H1 (cell line): Measurements from ENCODE around the gene IFT172. TPM values are rescaled to one million over a fixed set of nuclear protein-coding genes. Genes with fewer than 3 reads are reported as not detected.

ENCODE experiments used
- CTCF ChIA-PET: fragments of 300-600 bp; sonication (Branson Sonifier 250); formaldehyde crosslinking; loops from one replicate; lab custom pipeline; 2021; ENCODE audit not compliant: partially characterized antibody; lab: Charles Lee
- POLR2A ChIA-PET: fragments of 300-600 bp; sonication (Branson Sonifier 250); formaldehyde crosslinking; loops from one replicate; lab custom pipeline; 2021; ENCODE audit warnings: inconsistent platforms; ENCODE audit not compliant: partially characterized antibody; lab: Charles Lee
- DNase-seq, 2 experiments: peaks; one replicate each; pipeline versions ENCODE4 v3.0.0 to v3.0.0-alpha.2; 2010 to 2022; ENCODE audit warnings: low spot score in 2 of 2, low read depth in 1 of 2, mixed read lengths in 1 of 2
- FAIRE-seq: peaks from 2 replicates; lab custom pipeline; 2011; peaks lifted over from hg19 to GRCh38; lab: Jason Lieb, UNC
- H2AFZ ChIP-seq: 2 replicates; pipeline ENCODE4 v1.8.1; 2012; ENCODE audit warnings: low read length, inconsistent platforms
- H2AK5ac ChIP-seq: 2 replicates; pipeline ENCODE4 v1.6.1; 2013; ENCODE audit warnings: low read depth, low read length
- H2BK120ac ChIP-seq: replicated peaks from 2 replicates; pipeline ENCODE3; 2013; ENCODE audit warnings: low read depth, low read length, inconsistent platforms
- H2BK12ac ChIP-seq: 2 replicates; pipeline ENCODE4 v1.6.1; 2013; ENCODE audit warnings: low read depth, low read length
- H2BK15ac ChIP-seq: 2 replicates; pipeline ENCODE4 v1.6.1; 2013; ENCODE audit warnings: low read length
- H2BK20ac ChIP-seq: 2 replicates; pipeline ENCODE4 v1.6.1; 2013; ENCODE audit warnings: low read length
- H2BK5ac ChIP-seq: 2 replicates; pipeline ENCODE4 v1.6.1; 2013; ENCODE audit warnings: low read depth, low read length
- H3K14ac ChIP-seq: 2 replicates; pipeline ENCODE4 v1.6.1; 2013; ENCODE audit warnings: inconsistent platforms; ENCODE audit not compliant: insufficient read length
- H3K18ac ChIP-seq: 2 replicates; pipeline ENCODE4 v1.6.1; 2013; ENCODE audit warnings: low read length; ENCODE audit errors: extremely low read depth
- H3K23ac ChIP-seq: 2 replicates; pipeline ENCODE4 v1.6.1; 2013; ENCODE audit warnings: inconsistent platforms; ENCODE audit not compliant: insufficient read length
- H3K23me2 ChIP-seq: 2 replicates; pipeline ENCODE4 v1.6.1; 2013; ENCODE audit warnings: low read depth, low read length
- H3K27ac ChIP-seq: 2 replicates; pipeline ENCODE4 v1.6.1; 2011; ENCODE audit warnings: low read depth, low read length, inconsistent platforms
- H3K27me3 ChIP-seq, 4 experiments: replicated peaks in 1 of 4; 1 replicate in 1 of 4; 2 replicates in 3 of 4; pipeline versions ENCODE4 v1.6.1 to v1.8.1; 2011 to 2013; ENCODE audit warnings: low read length in 3 of 4, mild to moderate bottlenecking in 3 of 4, inconsistent platforms in 2 of 4, mixed read lengths in 2 of 4, moderate library complexity in 1 of 4; ENCODE audit not compliant: control insufficient read depth in 3 of 4, insufficient read depth in 3 of 4; ENCODE audit errors: extremely low read depth in 1 of 4
- H3K36me3 ChIP-seq, 4 experiments: 2 replicates each; pipeline versions ENCODE4 v1.6.1 to v1.8.1; 2011 to 2013; ENCODE audit warnings: mild to moderate bottlenecking in 4 of 4, low read length in 3 of 4, moderate library complexity in 2 of 4, control low read depth in 1 of 4, inconsistent platforms in 1 of 4; ENCODE audit not compliant: insufficient read depth in 4 of 4, control insufficient read depth in 2 of 4
- H3K4ac ChIP-seq: replicated peaks from 2 replicates; pipeline ENCODE3; 2013; ENCODE audit warnings: low read length, low read depth, mixed read lengths, inconsistent platforms; ENCODE audit not compliant: insufficient read length
- H3K4me1 ChIP-seq, 4 experiments: replicated peaks in 1 of 4; 1 replicate in 1 of 4; 2 replicates in 3 of 4; pipeline versions ENCODE4 v1.6.1 to v1.8.1; 2011 to 2013; ENCODE audit warnings: low read length in 3 of 4, inconsistent platforms in 2 of 4, mixed read lengths in 1 of 4; ENCODE audit not compliant: insufficient read depth in 4 of 4, control insufficient read depth in 3 of 4
- H3K4me2 ChIP-seq, 2 experiments: 2 replicates each; pipeline versions ENCODE4 v1.6.1 to v1.8.1; 2011 to 2013; ENCODE audit warnings: low read depth in 2 of 2, low read length in 2 of 2, control low read depth in 1 of 2, inconsistent platforms in 1 of 2, mild to moderate bottlenecking in 1 of 2; ENCODE audit not compliant: insufficient read depth in 1 of 2
- H3K4me3 ChIP-seq, 4 experiments: fragments of 200-600, 300-600 bp in 1 of 4; sonication (generic), shearing (Covaris generic), sonication (Bioruptor Twin) in 1 of 4; 2 replicates each; pipeline versions ENCODE4 v1.5.1 to v1.8.1; 2011 to 2016; ENCODE audit warnings: low read length in 4 of 4, low read depth in 3 of 4, control low read depth in 2 of 4, inconsistent platforms in 2 of 4, mild to moderate bottlenecking in 2 of 4, mixed read lengths in 1 of 4, moderate library complexity in 1 of 4; ENCODE audit not compliant: insufficient read depth in 2 of 4; ENCODE audit errors: extremely low read depth in 1 of 4
- H3K56ac ChIP-seq: replicated peaks from 2 replicates; pipeline ENCODE3; 2013; ENCODE audit warnings: low read depth, mild to moderate bottlenecking, mixed read lengths, low read length, inconsistent platforms; ENCODE audit not compliant: insufficient read length
- H3K79me1 ChIP-seq: 2 replicates; pipeline ENCODE4 v1.6.1; 2013; ENCODE audit warnings: low read depth, low read length, control low read depth
- H3K79me2 ChIP-seq, 2 experiments: 2 replicates each; pipeline versions ENCODE4 v1.6.1 to v1.8.1; 2012 to 2013; ENCODE audit warnings: low read length in 2 of 2, mild to moderate bottlenecking in 2 of 2, inconsistent platforms in 1 of 2; ENCODE audit not compliant: insufficient read depth in 2 of 2, control insufficient read depth in 1 of 2
- H3K9ac ChIP-seq, 4 experiments: replicated peaks in 1 of 4; 1 replicate in 1 of 4; 2 replicates in 3 of 4; pipeline versions ENCODE4 v1.6.1 to v1.8.1; 2011 to 2013; ENCODE audit warnings: low read depth in 3 of 4, low read length in 3 of 4, control low read depth in 2 of 4, mild to moderate bottlenecking in 2 of 4, moderate library complexity in 2 of 4, inconsistent platforms in 1 of 4; ENCODE audit errors: extremely low read depth in 1 of 4
- H3K9me3 ChIP-seq, 2 experiments: 2 replicates each; pipeline versions ENCODE4 v1.6.1 to v1.8.1; 2012 to 2013; ENCODE audit warnings: mild to moderate bottlenecking in 2 of 2, moderate library complexity in 2 of 2, control low read depth in 1 of 2, inconsistent platforms in 1 of 2, low read depth in 1 of 2, low read length in 1 of 2, mixed read lengths in 1 of 2; ENCODE audit not compliant: insufficient read depth in 2 of 2
- H4K20me1 ChIP-seq, 2 experiments: replicated peaks in 1 of 2; 2 replicates each; pipeline versions ENCODE3 to v1.8.1; 2011 to 2013; ENCODE audit warnings: inconsistent platforms in 2 of 2, low read length in 2 of 2, mild to moderate bottlenecking in 1 of 2; ENCODE audit not compliant: insufficient read depth in 2 of 2, control insufficient read depth in 1 of 2
- H4K5ac ChIP-seq: 2 replicates; pipeline ENCODE4 v1.6.1; 2013; ENCODE audit warnings: low read length, low read depth, mixed read lengths, inconsistent platforms; ENCODE audit not compliant: insufficient read length
- H4K8ac ChIP-seq: 2 replicates; pipeline ENCODE4 v1.8.0; 2013; ENCODE audit warnings: mild to moderate bottlenecking, moderate library complexity, low read length, inconsistent platforms; ENCODE audit not compliant: insufficient read depth; ENCODE audit errors: extremely low read depth
- H4K91ac ChIP-seq: replicated peaks from 2 replicates; pipeline ENCODE3; 2013; ENCODE audit warnings: low read length, mixed read lengths, inconsistent platforms; ENCODE audit not compliant: insufficient read length
- BACH1 ChIP-seq: IDR thresholded peaks from 2 replicates; pipeline ENCODE4 v1.6.1; 2012; ENCODE audit warnings: low read length, improper control_type of control experiment
- CEBPB ChIP-seq: IDR thresholded peaks from 2 replicates; pipeline ENCODE4 v1.6.1; 2012; ENCODE audit warnings: low read depth, low read length
- CREB1 ChIP-seq: IDR thresholded peaks from 2 replicates; pipeline ENCODE4 v1.6.1; 2012; ENCODE audit warnings: inconsistent platforms
- GTF2F1 ChIP-seq: IDR thresholded peaks from 2 replicates; pipeline ENCODE4 v1.6.1; 2012; ENCODE audit warnings: low read depth, low read length, improper control_type of control experiment, borderline replicate concordance
- HDAC2 ChIP-seq, 2 experiments: fragments of 300-600 bp in 1 of 2; sonication (generic) in 1 of 2; IDR thresholded peaks; 2 replicates each; pipeline ENCODE4 v1.6.1; 2011 to 2012; ENCODE audit warnings: low read depth in 2 of 2, low read length in 2 of 2, mild to moderate bottlenecking in 2 of 2, moderate library complexity in 2 of 2, borderline replicate concordance in 1 of 2, inconsistent platforms in 1 of 2
- KDM4A ChIP-seq: IDR thresholded peaks from one replicate; pipeline ENCODE4 v1.7.1; 2012; ENCODE audit warnings: low read depth, mild to moderate bottlenecking, moderate library complexity, low read length, inconsistent platforms; ENCODE audit not compliant: severe bottlenecking
- KDM5A ChIP-seq: fragments of 200-600 bp; IDR thresholded peaks from 2 replicates; pipeline ENCODE4 v1.7.1; 2012; ENCODE audit warnings: mild to moderate bottlenecking, low read length, inconsistent platforms, mixed read lengths
- NRF1 ChIP-seq: IDR thresholded peaks from 2 replicates; pipeline ENCODE4 v1.6.1; 2011; ENCODE audit warnings: mild to moderate bottlenecking, low read depth, low read length, improper control_type of control experiment
- SP1 ChIP-seq: IDR thresholded peaks from 2 replicates; pipeline ENCODE4 v1.6.1; 2011; ENCODE audit warnings: low read depth, low read length
- SP2 ChIP-seq: IDR thresholded peaks from 2 replicates; pipeline ENCODE4 v1.6.1; 2012; ENCODE audit warnings: mild to moderate bottlenecking, low read length, inconsistent platforms
- SRF ChIP-seq: IDR thresholded peaks from 2 replicates; pipeline ENCODE4 v1.6.1; 2011; ENCODE audit warnings: mild to moderate bottlenecking, low read depth, low read length, moderate library complexity
- TAF7 ChIP-seq: optimal IDR thresholded peaks from 2 replicates; pipeline ENCODE3; 2011; ENCODE audit warnings: low read depth, mild to moderate bottlenecking, inconsistent platforms, low read length, moderate library complexity, borderline replicate concordance
- WGBS, 2 experiments: shearing (Covaris generic) in 1 of 2; methylation state at CpG; one replicate each; pipeline versions ENCODE4 v1.1.6 to v1.1.7; 2013 to 2015; ENCODE audit warnings: low lambda C conversion rate in 2 of 2, mixed read lengths in 2 of 2, inconsistent platforms in 1 of 2, low coverage in 1 of 2, missing lambda C conversion rate in 1 of 2; ENCODE audit not compliant: insufficient replicate concordance in 2 of 2, insufficient coverage in 1 of 2, insufficient read length in 1 of 2; ENCODE audit errors: extremely low coverage in 1 of 2, missing lambda C conversion rate in 1 of 2; 5-methylcytosine and 5-hydroxymethylcytosine counted together
- polyA plus RNA-seq, 7 experiments: library from polyadenylated mRNA; depleted of rRNA in 3 of 7; stranded (reverse) in 5 of 7; unstranded in 2 of 7; fragments of >200 nt in 5 of 7; fragments of 200-250 nt in 2 of 7; gene quantifications; 1 replicate in 5 of 7; 2 replicates in 1 of 7; 4 replicates in 1 of 7; pipeline versions ENCODE4 v1.2.1 to v1.2.3, GENCODE V29; 2011 to 2013; ENCODE audit warnings: missing spikeins in 2 of 7, mixed read lengths in 2 of 7
- total RNA-seq: library from RNA; stranded (reverse); fragmentation: NEBNext Ultra II Directional; extraction: Animal tissue kit (Norgen Biotek cat#: 25700); gene quantifications from 2 replicates; pipeline ENCODE4 v1.2.1, GENCODE V29; 2021

Gene IFT172
- total and polyA plus RNA-seq, 2 of the 8 experiments (the other 6 are each of a cell fraction or from before 2014, with no cell fraction given): 13.5 to 14.0 TPM

DNA sequence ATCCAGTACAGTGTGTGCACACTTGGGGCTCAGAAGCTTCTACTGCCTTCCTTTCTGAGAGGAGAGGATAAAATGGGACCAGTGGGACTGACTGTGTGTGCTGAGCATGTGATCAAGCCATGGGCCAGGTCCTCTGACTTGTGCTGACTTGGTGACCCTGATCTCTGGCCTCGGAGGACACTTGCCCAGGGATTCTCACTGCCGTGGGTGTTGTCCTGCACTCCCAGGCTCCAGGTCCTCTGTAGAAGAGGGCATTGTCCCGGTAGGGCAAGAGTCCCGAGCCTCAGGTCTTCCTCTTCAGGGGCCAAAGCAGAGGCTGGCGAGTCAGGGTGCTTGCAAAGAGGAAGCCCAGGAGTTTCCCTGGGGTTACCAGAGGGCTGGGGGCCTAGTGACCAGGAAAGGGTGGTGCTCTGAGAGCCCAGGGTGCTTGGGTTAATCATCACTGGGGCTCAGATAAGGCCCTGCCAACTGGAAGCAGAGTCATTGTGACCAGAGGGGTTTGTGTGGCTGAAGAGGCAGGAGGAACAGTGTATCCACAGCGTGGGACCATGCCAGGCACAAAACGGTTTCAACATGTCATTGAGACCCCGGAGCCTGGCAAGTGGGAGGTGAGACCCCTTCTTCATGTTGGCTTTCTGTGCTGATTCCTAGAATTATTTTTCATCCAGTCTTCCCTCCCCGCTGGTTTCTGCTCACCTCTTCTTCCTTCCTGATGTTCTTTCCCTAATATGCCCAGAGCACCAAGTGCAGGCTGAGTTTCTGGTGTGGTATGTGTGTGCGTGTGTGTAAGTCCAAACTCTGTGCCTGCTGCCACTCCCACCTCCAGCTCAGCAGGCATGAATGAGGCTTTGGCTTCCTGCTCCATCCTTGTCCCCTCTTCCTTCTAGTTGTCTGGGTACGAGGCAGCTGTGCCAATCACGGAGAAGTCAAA is 7.1 kb upstream of the IFT172 start, which contains the start of gene GCKR:
Gene GCKR (plus strand): TSS at position 483 of the 931 bp plus-strand sequence. CDS start 66 bp downstream, at position 549.
- 82% methylated on average over 12 of the region's 12 CpGs; no CpG with 5 or more reads in 1 of the 2 experiments for WGBS, 2 experiments
- H2BK5ac ChIP-seq: no peak within 1 kb of the TSS
- no peak within 1 kb of the TSS for H3K18ac ChIP-seq
- H3K56ac ChIP-seq: no peak within 1 kb of the TSS
- no peaks in the 10 kb centered on the region for H4K20me1 ChIP-seq
- FAIRE-seq: no peak
- H3K27me3 ChIP-seq: peaks cover 0 to 9% (median 7%) of the 10 kb centered on the region in 4 experiments; a peak in 5 of 7 replicates
- H3K36me3 ChIP-seq: no peaks in the 10 kb centered on the region
- no peak within 1 kb of the TSS for H4K5ac ChIP-seq
- H3K4ac ChIP-seq: no peak within 1 kb of the TSS
- ChIA-PET CTCF (no interaction called here), POLR2A (interaction anchor here (1.3 to 2.0 kb wide), 2 partner anchors 87 to 140 kb away, joined by 3 to 10 read pairs; partner anchors contain the start of genes GTF3C2 and PPM1G)
- no peak within 1 kb of the TSS for H2BK20ac ChIP-seq
- no peak within 1 kb of the TSS; the same call in 1 of the 2 replicates for H4K8ac ChIP-seq
- H3K9me3 ChIP-seq: no peaks in the 10 kb centered on the region; a peak in 1 of 4 replicates
- peaks cover 8% of the 10 kb centered on the region for H3K23me2 ChIP-seq
- peak within 1 kb of the TSS in 2 of 4 experiments; percentile 52 to 96; a peak in 4 of 8 replicates for H3K4me3 ChIP-seq
- H3K79me1 ChIP-seq: no peaks in the 10 kb centered on the region
- H3K14ac ChIP-seq: no peak within 1 kb of the TSS
- no peak within 1 kb of the TSS; the same call in 1 of the 2 replicates for H2BK15ac ChIP-seq
- no peak for DNase-seq
- H2AFZ ChIP-seq: peak within 1 kb of the TSS; percentile 85; the same call in 1 of the 2 replicates
- no peaks in the 10 kb centered on the region for H3K79me2 ChIP-seq
- no peak within 1 kb of the TSS for H4K91ac ChIP-seq
- no peak within 1 kb of the TSS for H3K9ac ChIP-seq
- H2BK120ac ChIP-seq: no peak within 1 kb of the TSS
- no peak within 1 kb of the TSS for H3K23ac ChIP-seq
- H3K4me2 ChIP-seq: peak within 1 kb of the TSS; percentile 61 to 100; a peak in 3 of 4 replicates
- no peak within 1 kb of the TSS for H2AK5ac ChIP-seq
- H3K27ac ChIP-seq: no peak within 1 kb of the TSS
- peaks cover 0 to 9% (median 4%) of the 10 kb centered on the region in 4 experiments; a peak in 5 of 7 replicates for H3K4me1 ChIP-seq
- H2BK12ac ChIP-seq: no peak within 1 kb of the TSS; the same call in 1 of the 2 replicates
- TF ChIP-seq KDM5A: no peak
- TF ChIP-seq BACH1: no peak
- no peak for TF ChIP-seq TAF7
- TF ChIP-seq HDAC2 (IDR thresholded peaks at IDR 0.05; ENCODE audit: borderline replicate concordance in 1 of 2, low read depth in 2 of 2, low read length in 2 of 2): no peak
- TF ChIP-seq KDM4A: no peak
- no peak for TF ChIP-seq CEBPB
- TF ChIP-seq GTF2F1: no peak
- no peak for TF ChIP-seq SP1
- TF ChIP-seq SRF: no peak
- no peak for TF ChIP-seq NRF1
- no peak for TF ChIP-seq CREB1
- no peak for TF ChIP-seq SP2
